K562 (cell line): ENCODE results near the gene MLLT3. TPM values are rescaled to one million over a fixed set of nuclear protein-coding genes. Genes with fewer than 3 reads are reported as not detected.

Experiments used
- ZNF318 ChIP-seq, 2 experiments: fragments of 450-650 bp; IDR thresholded peaks; 2 replicates each; pipeline ENCODE4 v1.6.1; 2016; ENCODE audit warnings: mild to moderate bottlenecking in 2 of 2, borderline replicate concordance in 1 of 2, low read depth in 1 of 2, moderate library complexity in 1 of 2
- polyA plus RNA-seq, 8 experiments: library from polyadenylated mRNA; depleted of rRNA in 4 of 8; stranded (reverse) in 5 of 8; unstranded in 3 of 8; fragments of >200 nt; fragmentation: Nextera tagmentation in 2 of 8; fragmentation: Illumina TruSeq in 1 of 8; extraction: Ambion mirVana in 2 of 8; extraction: Trizol in 1 of 8; gene quantifications; 2 replicates each; pipeline versions ENCODE4 v1.2.1 to v1.2.3, GENCODE V29; 2011 to 2014; ENCODE audit warnings: inconsistent platforms in 1 of 8, missing spikeins in 1 of 8
- total RNA-seq, 7 experiments: library from RNA; depleted of rRNA in 6 of 7; stranded (reverse); fragments of >200 nt in 6 of 7; fragmentation: Illumina TruSeq in 2 of 7; extraction: Trizol in 2 of 7; gene quantifications; 2 replicates each; pipeline versions ENCODE4 v1.2.1 to v1.2.3, GENCODE V29; 2011 to 2021; ENCODE audit warnings: low replicate concordance in 1 of 7

Gene MLLT3
- total and polyA plus RNA-seq, 9 of the 15 experiments (the other 6 are each of a cell fraction or from before 2014, with no cell fraction given), result 0.07 to 0.42 (median 0.22) TPM; not detected in 4

GRCh38 chr9:20559231-20559890 lies 62.9 kb downstream of the MLLT3 start (continued):
- no peak for TF ChIP-seq ZNF318 (IDR thresholded peaks at IDR 0.05; ENCODE audit: borderline replicate concordance in 1 of 2, low read depth in 1 of 2)
